ENCODE results near the gene DDR2. TPM values are rescaled to one million over a fixed set of nuclear protein-coding genes. Genes with fewer than 3 reads are reported as not detected.

Gene DDR2
- polyA plus RNA-seq, 1 of the 3 experiments (the other 2 are of a cell fraction), result 34.0 TPM

GRCh38 chr1:162596514-162597170, 35.6 kb upstream of the DDR2 start:
- H4K20me1 ChIP-seq (ENCODE audit: insufficient read depth), result no peaks in the 10 kb centered on the region
- H3K4me1 ChIP-seq (ENCODE audit: control insufficient read depth in 1 of 2, insufficient read depth in 2 of 2, low read depth in 1 of 2, low read length in 1 of 2), result no peaks in the 10 kb centered on the region; a peak in 1 of 4 replicates
- H3K27ac ChIP-seq (ENCODE audit: low read depth in 2 of 2, low read length in 1 of 2), result no peak overlapping the region
- DNase-seq, result no peak
- H3K4me3 ChIP-seq (ENCODE audit: low read depth in 2 of 2, low read length in 1 of 2), result no peak overlapping the region
- POLR2A ChIA-PET, result no interaction called here
- H3K79me2 ChIP-seq (ENCODE audit: insufficient read depth), result no peaks in the 10 kb centered on the region; the same call in 1 of the 2 replicates
- H2AFZ ChIP-seq (ENCODE audit: low read depth), result no peak overlapping the region
- H3K27me3 ChIP-seq (ENCODE audit: insufficient read depth), result no peaks in the 10 kb centered on the region
- 98% methylated on average over 2 of the region's 2 CpGs for WGBS (ENCODE audit: low lambda C conversion rate)
- no peak overlapping the region for H3K4me2 ChIP-seq
- CTCF ChIA-PET, result interaction anchor here (0.8 to 9.4 kb wide), 3 partner anchors 11 to 22 kb away, joined by 3 to 67 read pairs (median 5); no protein-coding TSS in a partner anchor
- H3F3A ChIP-seq (replicated peaks; ENCODE audit: insufficient read depth), result peaks cover 11% of the 10 kb centered on the region
- no peaks in the 10 kb centered on the region for H3K9me3 ChIP-seq
- TF ChIP-seq JUND (IDR thresholded peaks at IDR 0.05) (no peak), SMC3 (IDR thresholded peaks at IDR 0.05; ENCODE audit: low read depth, low read length) (no peak), EZH2phosphoT487 (IDR thresholded peaks at IDR 0.05; ENCODE audit: borderline replicate concordance, low read depth) (no peak), TEAD4 (IDR thresholded peaks at IDR 0.05; ENCODE audit: borderline replicate concordance, insufficient read depth) (no peak), RAD21 (IDR thresholded peaks at IDR 0.05; ENCODE audit: low read length) (no peak), IRF3 (IDR thresholded peaks at IDR 0.05; ENCODE audit: low read depth, low read length) (no peak), RFX5 (IDR thresholded peaks at IDR 0.05; ENCODE audit: low read length) (no peak), YY1 (IDR thresholded peaks at IDR 0.05; ENCODE audit: low read depth) (no peak), NFIC (IDR thresholded peaks at IDR 0.05; ENCODE audit: borderline replicate concordance) (no peak), PBX3 (IDR thresholded peaks at IDR 0.05) (no peak), MAX (IDR thresholded peaks at IDR 0.05; ENCODE audit: low read depth) (no peak), FOXM1 (IDR thresholded peaks at IDR 0.05; ENCODE audit: low read depth) (no peak), CHD2 (IDR thresholded peaks at IDR 0.05; ENCODE audit: low read length, partially characterized antibody) (no peak), RCOR1 (IDR thresholded peaks at IDR 0.05; ENCODE audit: low read length) (no peak), POLR2AphosphoS5 (IDR thresholded peaks at IDR 0.05; ENCODE audit: low read depth, low read length) (no peak), CTCF (IDR thresholded peaks at IDR 0.05) (no peak)
- H3K9ac ChIP-seq, result no peak overlapping the region
- no peaks in the 10 kb centered on the region for H3K9me2 ChIP-seq
- peaks cover 67 to 77% of the 10 kb centered on the region in 2 experiments for H3K36me3 ChIP-seq (replicated peaks in 1 of 2; ENCODE audit: control insufficient read depth in 1 of 2, insufficient read depth in 2 of 2, low read length in 1 of 2)
